H9 (cell line): ENCODE measurements around the gene OSBPL1A. TPM values are rescaled to one million over a fixed set of nuclear protein-coding genes. Genes with fewer than 3 reads are reported as not detected.

Source experiments
- DNase-seq: peaks from one replicate; pipeline ENCODE4 v3.0.0-alpha.2; 2017
- H2AFZ ChIP-seq: one replicate; pipeline ENCODE4 v1.6.1; 2013; ENCODE audit warnings: mild to moderate bottlenecking, low read length, control low read depth, moderate library complexity
- H2AK5ac ChIP-seq: 2 replicates; pipeline ENCODE4 v1.6.1; 2013; ENCODE audit warnings: low read length, control low read depth, mixed read lengths; ENCODE audit not compliant: insufficient read length
- H2BK120ac ChIP-seq: one replicate; pipeline ENCODE4 v1.6.1; 2013; ENCODE audit warnings: low read depth, mild to moderate bottlenecking, low read length, control low read depth, inconsistent platforms; ENCODE audit not compliant: poor library complexity, severe bottlenecking
- H2BK12ac ChIP-seq: 2 replicates; pipeline ENCODE4 v1.6.1; 2013; ENCODE audit warnings: low read length, control low read depth, mixed read lengths, low read depth; ENCODE audit not compliant: insufficient read length
- H2BK15ac ChIP-seq: 2 replicates; pipeline ENCODE4 v1.6.1; 2013; ENCODE audit warnings: low read depth, low read length, control low read depth
- H2BK20ac ChIP-seq: one replicate; pipeline ENCODE4 v1.6.1; 2013; ENCODE audit warnings: low read depth, mild to moderate bottlenecking, low read length, control low read depth, inconsistent platforms; ENCODE audit not compliant: poor library complexity, severe bottlenecking
- H2BK5ac ChIP-seq: 2 replicates; pipeline ENCODE4 v1.6.1; 2013; ENCODE audit warnings: low read length, control low read depth, mixed read lengths; ENCODE audit not compliant: insufficient read length
- H3K14ac ChIP-seq: 2 replicates; pipeline ENCODE4 v1.6.1; 2013; ENCODE audit warnings: low read length, control low read depth; ENCODE audit not compliant: insufficient read depth
- H3K18ac ChIP-seq: 2 replicates; pipeline ENCODE4 v1.6.1; 2013; ENCODE audit warnings: low read depth, mild to moderate bottlenecking, mixed read lengths, low read length, control low read depth; ENCODE audit not compliant: insufficient read length
- H3K23ac ChIP-seq: 2 replicates; pipeline ENCODE4 v1.6.1; 2013; ENCODE audit warnings: low read length, control low read depth, mixed read lengths, low read depth; ENCODE audit not compliant: insufficient read length
- H3K23me2 ChIP-seq: 2 replicates; pipeline ENCODE4 v1.6.1; 2013; ENCODE audit warnings: low read depth, mild to moderate bottlenecking, mixed read lengths, low read length, control low read depth; ENCODE audit not compliant: insufficient read length, poor library complexity, severe bottlenecking
- H3K27ac ChIP-seq: 2 replicates; pipeline ENCODE4 v1.5.1; 2013; ENCODE audit warnings: low read length, control low read depth, mixed read lengths, low read depth; ENCODE audit not compliant: insufficient read length
- H3K27me3 ChIP-seq: 2 replicates; pipeline ENCODE4 v1.6.1; 2013; ENCODE audit warnings: low read length, control low read depth, inconsistent platforms; ENCODE audit not compliant: insufficient read depth
- H3K4ac ChIP-seq: 2 replicates; pipeline ENCODE4 v1.6.1; 2013; ENCODE audit warnings: low read depth, mild to moderate bottlenecking, control low read depth, inconsistent platforms, low read length, moderate library complexity
- H3K4me1 ChIP-seq: 2 replicates; pipeline ENCODE4 v1.6.1; 2013; ENCODE audit warnings: low read length, control low read depth, inconsistent platforms; ENCODE audit not compliant: insufficient read depth
- H3K4me2 ChIP-seq: 2 replicates; pipeline ENCODE4 v1.6.1; 2013; ENCODE audit warnings: low read length, control low read depth, mixed read lengths; ENCODE audit not compliant: insufficient read length, insufficient read depth
- H3K56ac ChIP-seq: 2 replicates; pipeline ENCODE4 v1.6.1; 2013; ENCODE audit warnings: low read depth, mild to moderate bottlenecking, mixed read lengths, low read length, control low read depth; ENCODE audit not compliant: insufficient read length
- H3K79me1 ChIP-seq: 2 replicates; pipeline ENCODE4 v1.6.1; 2013; ENCODE audit warnings: low read depth, mild to moderate bottlenecking, moderate library complexity, low read length, control low read depth, inconsistent platforms; ENCODE audit not compliant: insufficient read depth, poor library complexity, severe bottlenecking
- H3K79me2 ChIP-seq: 2 replicates; pipeline ENCODE4 v1.6.1; 2013; ENCODE audit warnings: low read length, control low read depth, inconsistent platforms; ENCODE audit not compliant: insufficient read depth
- H3K9ac ChIP-seq: 2 replicates; pipeline ENCODE4 v1.6.1; 2013; ENCODE audit warnings: low read length, control low read depth, mixed read lengths; ENCODE audit not compliant: insufficient read length; ENCODE audit errors: extremely low read depth
- H3K9me3 ChIP-seq: one replicate; pipeline ENCODE4 v1.6.1; 2013; ENCODE audit warnings: low read depth, low read length, inconsistent platforms; ENCODE audit not compliant: control insufficient read depth
- H3T11ph ChIP-seq: one replicate; pipeline ENCODE4 v1.6.1; 2013; ENCODE audit warnings: mild to moderate bottlenecking, low read length, control low read depth, inconsistent platforms
- H4K20me1 ChIP-seq: one replicate; pipeline ENCODE4 v1.6.1; 2013; ENCODE audit not compliant: control insufficient read depth, insufficient read length, insufficient read depth
- H4K5ac ChIP-seq: 2 replicates; pipeline ENCODE4 v1.6.1; 2013; ENCODE audit warnings: low read depth, mild to moderate bottlenecking, mixed read lengths, low read length, control low read depth; ENCODE audit not compliant: insufficient read length
- H4K8ac ChIP-seq: replicated peaks from 2 replicates; pipeline ENCODE4 v1.6.1; 2013; ENCODE audit warnings: low read length, control low read depth, mixed read lengths, low read depth; ENCODE audit not compliant: insufficient read length
- H4K91ac ChIP-seq: 2 replicates; pipeline ENCODE4 v1.6.1; 2013; ENCODE audit warnings: low read depth, mild to moderate bottlenecking, moderate library complexity, mixed read lengths, low read length, control low read depth; ENCODE audit not compliant: insufficient read length
- H3K27ac Mint-ChIP-seq, 3 experiments: 2 replicates in 2 of 3; 3 replicates in 1 of 3; pipeline ENCODE4 v1.8.0; 2020 to 2021; ENCODE audit warnings: mixed read lengths in 3 of 3, mild to moderate bottlenecking in 1 of 3, moderate library complexity in 1 of 3
- H3K27me3 Mint-ChIP-seq: 2 replicates; pipeline ENCODE4 v1.8.0; 2021; ENCODE audit warnings: low read depth, mild to moderate bottlenecking, moderate library complexity, mixed read lengths
- H3K36me3 Mint-ChIP-seq, 3 experiments: 2 replicates in 2 of 3; 3 replicates in 1 of 3; pipeline ENCODE4 v1.8.0; 2020 to 2021; ENCODE audit warnings: low read depth in 3 of 3, mixed read lengths in 3 of 3; ENCODE audit not compliant: insufficient read depth in 1 of 3
- H3K4me1 Mint-ChIP-seq, 2 experiments: 2 replicates each; pipeline ENCODE4 v1.8.0; 2020; ENCODE audit warnings: mixed read lengths in 2 of 2
- H3K4me3 Mint-ChIP-seq, 2 experiments: 2 replicates in 1 of 2; 3 replicates in 1 of 2; pipeline ENCODE4 v1.8.0; 2020 to 2021; ENCODE audit warnings: mild to moderate bottlenecking in 2 of 2, mixed read lengths in 2 of 2, moderate library complexity in 1 of 2
- H3K9me3 Mint-ChIP-seq, 2 experiments: 2 replicates in 1 of 2; 3 replicates in 1 of 2; pipeline ENCODE4 v1.8.0; 2020; ENCODE audit warnings: mild to moderate bottlenecking in 2 of 2, mixed read lengths in 2 of 2, moderate library complexity in 1 of 2
- CTCF ChIP-seq: fragments of 200-600 bp; sonication (generic); conservative IDR thresholded peaks from 3 replicates; pipeline ENCODE4 v1.8.0; 2021; ENCODE audit warnings: antibody characterized with exemption, mild to moderate bottlenecking
- WGBS: extraction: QIAGEN DNeasy Blood & Tissue Kit; methylation state at CpG from one replicate; pipeline ENCODE4 v1.1.7; 2013; ENCODE audit warnings: missing lambda C conversion rate, low lambda C conversion rate, mixed read lengths; ENCODE audit not compliant: insufficient read length; ENCODE audit errors: extremely low coverage; 5-methylcytosine and 5-hydroxymethylcytosine counted together
- total RNA-seq: library from RNA; stranded (reverse); gene quantifications from 2 replicates; pipeline ENCODE4 v1.2.1, GENCODE V29; 2021

Gene OSBPL1A
- total RNA-seq, 1 experiment from 2014 or later = 33.9 TPM

GRCh38 chr18:24429188-24429587, 31.6 kb upstream of the OSBPL1A start:
- no peak overlapping the region for H3K23ac ChIP-seq
- no peak overlapping the region for H3K18ac ChIP-seq
- no peak for DNase-seq
- H3K9ac ChIP-seq = no peak overlapping the region
- H2BK5ac ChIP-seq = no peak overlapping the region
- Mint-ChIP-seq H3K4me3 (no peak overlapping the region), H3K4me1 (peaks cover 22 to 23% of the 10 kb centered on the region in 2 experiments), H3K27me3 (peaks cover 4% of the 10 kb centered on the region; the same call in 1 of the 2 replicates), H3K9me3 (no peaks in the 10 kb centered on the region), H3K27ac (0 out of 7 replicates have a peak overlapping the region, but pooled peaks of 1 of the 3 experiments have one; percentile 11), H3K36me3 (peaks cover 15 to 37% (median 28%) of the 10 kb centered on the region in 3 experiments; a peak in 6 of 7 replicates)
- H3K27ac ChIP-seq = no peak overlapping the region
- no peak overlapping the region for H2BK15ac ChIP-seq
- H2BK20ac ChIP-seq = no peak overlapping the region
- H3K56ac ChIP-seq = no peak overlapping the region
- no CpG with 5 or more reads among the region's 4 CpGs for WGBS
- no peak overlapping the region for H4K91ac ChIP-seq
- H4K8ac ChIP-seq = no peak overlapping the region
- no peak overlapping the region for H4K5ac ChIP-seq
- no peaks in the 10 kb centered on the region for H3K9me3 ChIP-seq
- H3K79me2 ChIP-seq = peaks cover 3% of the 10 kb centered on the region; the same call in 1 of the 2 replicates
- no peak overlapping the region for H2BK12ac ChIP-seq
- no peaks in the 10 kb centered on the region for H3K27me3 ChIP-seq
- H3T11ph ChIP-seq = no peak overlapping the region
- TF ChIP-seq CTCF = no peak
- no peak overlapping the region for H2AFZ ChIP-seq
- no peak overlapping the region for H2AK5ac ChIP-seq
- no peak overlapping the region for H3K4ac ChIP-seq
- H3K23me2 ChIP-seq = peaks cover 16% of the 10 kb centered on the region
- no peak overlapping the region for H2BK120ac ChIP-seq
- H3K79me1 ChIP-seq = no peaks in the 10 kb centered on the region
- H3K4me2 ChIP-seq = no peak overlapping the region
- H3K4me1 ChIP-seq = no peaks in the 10 kb centered on the region
- H4K20me1 ChIP-seq = no peaks in the 10 kb centered on the region
- no peak overlapping the region for H3K14ac ChIP-seq
